ENCODE data around the gene TRMT61A.

Gene TRMT61A

GRCh38 chr14:103499709-103500108, 29.3 kb upstream of the TRMT61A start:
- no peak for FAIRE-seq
- no peak for DNase-seq (ENCODE audit: insufficient read length)
- TF ChIP-seq POLR2A (IDR thresholded peaks at IDR 0.05; ENCODE audit: low read depth, low read length) (no peak), POLR2AphosphoS5 (IDR thresholded peaks at IDR 0.05; ENCODE audit: low read depth, low read length) (no peak), TAF1 (IDR thresholded peaks at IDR 0.05; ENCODE audit: borderline replicate concordance, low read depth, low read length) (no peak)

GRCh38 chr14:103500148-103500990, 28.6 kb upstream of the TRMT61A start:
- DNase-seq (ENCODE audit: insufficient read length), result no peak

GRCh38 chr14:103501041-103501870, 27.7 kb upstream of the TRMT61A start:
- no peak for TF ChIP-seq TAF1 (IDR thresholded peaks at IDR 0.05; ENCODE audit: borderline replicate concordance, low read depth, low read length)
- no peak for TF ChIP-seq POLR2A (IDR thresholded peaks at IDR 0.05; ENCODE audit: low read depth, low read length)
- TF ChIP-seq POLR2AphosphoS5 (IDR thresholded peaks at IDR 0.05; ENCODE audit: low read depth, low read length), result no peak
- DNase-seq (ENCODE audit: insufficient read length), result no peak
- no peak for FAIRE-seq

More at GRCh38 chr14:103500148-103500990, 28.6 kb upstream of the TRMT61A start:
- peak; percentile 56 for FAIRE-seq
- no peak for TF ChIP-seq POLR2AphosphoS5 (IDR thresholded peaks at IDR 0.05; ENCODE audit: low read depth, low read length)
- TF ChIP-seq TAF1 (IDR thresholded peaks at IDR 0.05; ENCODE audit: borderline replicate concordance, low read depth, low read length), result no peak
- no peak for TF ChIP-seq POLR2A (IDR thresholded peaks at IDR 0.05; ENCODE audit: low read depth, low read length)

- no peak for FAIRE-seq
These were observed 26.9 kb upstream of the TRMT61A start for GRCh38 chr14:103501921-103502669.

GRCh38 chr14:103502877-103503276, 26.1 kb upstream of the TRMT61A start:
- DNase-seq (ENCODE audit: insufficient read length) (no peak), FAIRE-seq (no peak)
- TF ChIP-seq TAF1 (IDR thresholded peaks at IDR 0.05; ENCODE audit: borderline replicate concordance, low read depth, low read length) (no peak), POLR2AphosphoS5 (IDR thresholded peaks at IDR 0.05; ENCODE audit: low read depth, low read length) (no peak), POLR2A (IDR thresholded peaks at IDR 0.05; ENCODE audit: low read depth, low read length) (no peak)

More at GRCh38 chr14:103501921-103502669, 26.9 kb upstream of the TRMT61A start:
- TF ChIP-seq TAF1 (IDR thresholded peaks at IDR 0.05; ENCODE audit: borderline replicate concordance, low read depth, low read length) (no peak), POLR2AphosphoS5 (IDR thresholded peaks at IDR 0.05; ENCODE audit: low read depth, low read length) (no peak), POLR2A (IDR thresholded peaks at IDR 0.05; ENCODE audit: low read depth, low read length) (no peak)
- DNase-seq (ENCODE audit: insufficient read length), result no peak

- no peak for TF ChIP-seq POLR2A (IDR thresholded peaks at IDR 0.05; ENCODE audit: low read depth, low read length)
- TF ChIP-seq TAF1 (IDR thresholded peaks at IDR 0.05; ENCODE audit: borderline replicate concordance, low read depth, low read length), result no peak
- no peak for FAIRE-seq
- DNase-seq (ENCODE audit: insufficient read length), result no peak
These were observed 25.7 kb upstream of the TRMT61A start for GRCh38 chr14:103503296-103503695.

GRCh38 chr14:103504991-103505565, 23.9 kb upstream of the TRMT61A start:
- TF ChIP-seq POLR2AphosphoS5 (IDR thresholded peaks at IDR 0.05; ENCODE audit: low read depth, low read length), result no peak
- no peak for TF ChIP-seq TAF1 (IDR thresholded peaks at IDR 0.05; ENCODE audit: borderline replicate concordance, low read depth, low read length)
- TF ChIP-seq POLR2A (IDR thresholded peaks at IDR 0.05; ENCODE audit: low read depth, low read length), result no peak
- no peak for FAIRE-seq
- no peak for DNase-seq (ENCODE audit: insufficient read length)

GRCh38 chr14:103507751-103508150, 21.2 kb upstream of the TRMT61A start:
- FAIRE-seq (no peak), DNase-seq (ENCODE audit: insufficient read length) (no peak)
- TF ChIP-seq POLR2AphosphoS5 (IDR thresholded peaks at IDR 0.05; ENCODE audit: low read depth, low read length), result no peak
- TF ChIP-seq POLR2A (IDR thresholded peaks at IDR 0.05; ENCODE audit: low read depth, low read length), result no peak
- TF ChIP-seq TAF1 (IDR thresholded peaks at IDR 0.05; ENCODE audit: borderline replicate concordance, low read depth, low read length), result no peak

GRCh38 chr14:103508521-103509329, 20.3 kb upstream of the TRMT61A start:
- TF ChIP-seq POLR2A (IDR thresholded peaks at IDR 0.05; ENCODE audit: low read depth, low read length) (no peak), POLR2AphosphoS5 (IDR thresholded peaks at IDR 0.05; ENCODE audit: low read depth, low read length) (no peak), TAF1 (IDR thresholded peaks at IDR 0.05; ENCODE audit: borderline replicate concordance, low read depth, low read length) (no peak)
- FAIRE-seq (no peak), DNase-seq (ENCODE audit: insufficient read length) (no peak)

Measured in GM12892 (cell line).